ENCODE results near the gene FTCDNL1. TPM values are rescaled to one million over a fixed set of nuclear protein-coding genes. Genes with fewer than 3 reads are reported as not detected.

FTCDNL1 gene
- total RNA-seq, 1 donor from 2014 or later: 0.45 TPM

- Histone ChIP-seq H3K27ac (ENCODE audit: low read depth, low read length) (no peak overlapping the region), H3K79me2 (ENCODE audit: insufficient read depth, low read length) (no peaks in the 10 kb centered on the region), H3K27me3 (ENCODE audit: insufficient read depth, low read length) (no peaks in the 10 kb centered on the region), H3K9me3 (ENCODE audit: insufficient read depth, low read depth, low read length) (no peaks in the 10 kb centered on the region), H3K4me3 (ENCODE audit: insufficient read depth, low read depth, low read length) (no peak overlapping the region), H2AFZ (ENCODE audit: low read depth, low read length) (no peak overlapping the region), H3K4me2 (ENCODE audit: low read length) (no peak overlapping the region), H3K4me1 (ENCODE audit: insufficient read depth, low read length) (no peaks in the 10 kb centered on the region), H3K36me3 (ENCODE audit: insufficient read depth, low read length) (no peaks in the 10 kb centered on the region), H4K20me1 (ENCODE audit: insufficient read depth, low read length) (no peaks in the 10 kb centered on the region), H3K9ac (ENCODE audit: low read length) (no peak overlapping the region)
- no peak for DNase-seq (ENCODE audit: low read depth)
- Mint-ChIP-seq H3K36me3 (ENCODE audit: low read depth, unreplicated experiment) (no peaks in the 10 kb centered on the region), H3K4me3 (ENCODE audit: unreplicated experiment) (no peak overlapping the region), H3K27ac (ENCODE audit: unreplicated experiment) (no peak overlapping the region), H3K27me3 (ENCODE audit: low read depth, unreplicated experiment) (peaks cover 4% of the 10 kb centered on the region), H3K4me1 (ENCODE audit: low read depth, unreplicated experiment) (peaks cover 5% of the 10 kb centered on the region), H3K9me3 (ENCODE audit: unreplicated experiment) (peaks cover 5% of the 10 kb centered on the region)
- TF ChIP-seq CTCF (IDR thresholded peaks at IDR 0.05; ENCODE audit: insufficient read depth, low read depth, low read length): no peak
- no peak for TF ChIP-seq EZH2 (IDR thresholded peaks at IDR 0.05; ENCODE audit: insufficient read depth, low read length)
- no peak for FAIRE-seq
These were observed 73.1 kb downstream of the FTCDNL1 start for GRCh38 chr2:199777916-199778315.

- Mint-ChIP-seq H3K4me1 (ENCODE audit: low read depth, unreplicated experiment) (peaks cover 5% of the 10 kb centered on the region), H3K9me3 (ENCODE audit: unreplicated experiment) (peaks cover 5% of the 10 kb centered on the region), H3K36me3 (ENCODE audit: low read depth, unreplicated experiment) (no peaks in the 10 kb centered on the region), H3K27me3 (ENCODE audit: low read depth, unreplicated experiment) (peaks cover 4% of the 10 kb centered on the region), H3K27ac (ENCODE audit: unreplicated experiment) (no peak overlapping the region), H3K4me3 (ENCODE audit: unreplicated experiment) (no peak overlapping the region)
- Histone ChIP-seq H3K27ac (ENCODE audit: low read depth, low read length) (no peak overlapping the region), H3K9ac (ENCODE audit: low read length) (no peak overlapping the region), H3K79me2 (ENCODE audit: insufficient read depth, low read length) (no peaks in the 10 kb centered on the region), H3K4me2 (ENCODE audit: low read length) (no peak overlapping the region), H4K20me1 (ENCODE audit: insufficient read depth, low read length) (no peaks in the 10 kb centered on the region), H3K27me3 (ENCODE audit: insufficient read depth, low read length) (no peaks in the 10 kb centered on the region), H3K36me3 (ENCODE audit: insufficient read depth, low read length) (no peaks in the 10 kb centered on the region), H3K4me3 (ENCODE audit: insufficient read depth, low read depth, low read length) (no peak overlapping the region), H3K4me1 (ENCODE audit: insufficient read depth, low read length) (no peaks in the 10 kb centered on the region), H2AFZ (ENCODE audit: low read depth, low read length) (no peak overlapping the region), H3K9me3 (ENCODE audit: insufficient read depth, low read depth, low read length) (no peaks in the 10 kb centered on the region)
- TF ChIP-seq EZH2 (IDR thresholded peaks at IDR 0.05; ENCODE audit: insufficient read depth, low read length): no peak
- TF ChIP-seq CTCF (IDR thresholded peaks at IDR 0.05; ENCODE audit: insufficient read depth, low read depth, low read length): no peak
- FAIRE-seq: no peak
- DNase-seq (ENCODE audit: low read depth): no peak
These were observed 73.7 kb downstream of the FTCDNL1 start for GRCh38 chr2:199777315-199777714.

- Mint-ChIP-seq H3K36me3 (ENCODE audit: low read depth, unreplicated experiment) (no peaks in the 10 kb centered on the region), H3K27me3 (ENCODE audit: low read depth, unreplicated experiment) (peaks cover 4% of the 10 kb centered on the region), H3K4me3 (ENCODE audit: unreplicated experiment) (no peak overlapping the region), H3K9me3 (ENCODE audit: unreplicated experiment) (no peaks in the 10 kb centered on the region), H3K27ac (ENCODE audit: unreplicated experiment) (no peak overlapping the region), H3K4me1 (ENCODE audit: low read depth, unreplicated experiment) (peaks cover 5% of the 10 kb centered on the region)
- H3K27me3 ChIP-seq (ENCODE audit: insufficient read depth, low read length): no peaks in the 10 kb centered on the region
- TF ChIP-seq EZH2 (IDR thresholded peaks at IDR 0.05; ENCODE audit: insufficient read depth, low read length) (no peak), CTCF (IDR thresholded peaks at IDR 0.05; ENCODE audit: insufficient read depth, low read depth, low read length) (no peak)
- H3K36me3 ChIP-seq (ENCODE audit: insufficient read depth, low read length): no peaks in the 10 kb centered on the region
- no peak for DNase-seq (ENCODE audit: low read depth)
- H4K20me1 ChIP-seq (ENCODE audit: insufficient read depth, low read length): no peaks in the 10 kb centered on the region
- no peak overlapping the region for H2AFZ ChIP-seq (ENCODE audit: low read depth, low read length)
- H3K27ac ChIP-seq (ENCODE audit: low read depth, low read length): no peak overlapping the region
- no peaks in the 10 kb centered on the region for H3K79me2 ChIP-seq (ENCODE audit: insufficient read depth, low read length)
- no peak overlapping the region for H3K4me2 ChIP-seq (ENCODE audit: low read length)
- no peak overlapping the region for H3K9ac ChIP-seq (ENCODE audit: low read length)
- H3K9me3 ChIP-seq (ENCODE audit: insufficient read depth, low read depth, low read length): no peaks in the 10 kb centered on the region
- no peak for FAIRE-seq
- no peak overlapping the region for H3K4me3 ChIP-seq (ENCODE audit: insufficient read depth, low read depth, low read length)
- H3K4me1 ChIP-seq (ENCODE audit: insufficient read depth, low read length): no peaks in the 10 kb centered on the region
These were observed 75.7 kb downstream of the FTCDNL1 start for GRCh38 chr2:199775267-199775666.
